HL-60 (cell line): ENCODE measurements around the gene ANKFN1.
A peak's percentile ranks its signal among the peaks of the same experiment; 100 is the strongest.

Experiments
- DNase-seq, 2 experiments: peaks; one replicate each; pipeline ENCODE4 v3.0.0-alpha.2; 2010 to 2020; ENCODE audit warnings: low read depth in 1 of 2, low spot score in 1 of 2
- H3K27ac ChIP-seq: fragments of 250-450 bp; sonication (Bioruptor Pico); replicated peaks from 2 replicates; pipeline ENCODE4 v1.5.1; 2020; ENCODE audit warnings: mild to moderate bottlenecking, moderate library complexity
- H3K27me3 ChIP-seq: fragments of 250-450 bp; sonication (Bioruptor Pico); 2 replicates; pipeline ENCODE4 v1.5.1; 2021; ENCODE audit warnings: mild to moderate bottlenecking, moderate library complexity; ENCODE audit not compliant: insufficient read depth, poor library complexity, severe bottlenecking
- H3K4me3 ChIP-seq: replicated peaks from 2 replicates; pipeline ENCODE4 v1.5.1; 2011; ENCODE audit warnings: mild to moderate bottlenecking, control low read depth, low read length; ENCODE audit not compliant: insufficient read depth
- GABPA ChIP-seq: IDR thresholded peaks from 2 replicates; pipeline ENCODE4 v1.6.1; 2012; ENCODE audit warnings: low read depth
- POLR2AphosphoS5 ChIP-seq: IDR thresholded peaks from 2 replicates; pipeline ENCODE4 v1.6.1; 2012; ENCODE audit warnings: low read depth
- SPI1 ChIP-seq: IDR thresholded peaks from 2 replicates; pipeline ENCODE4 v1.6.1; 2012; ENCODE audit warnings: low read depth, mild to moderate bottlenecking, borderline replicate concordance
- TF ChIP-seq, protein P1 (sequence below): IDR thresholded peaks from 2 replicates; pipeline ENCODE4 v1.6.1; 2012; ENCODE audit warnings: low read depth; ENCODE audit not compliant: insufficient replicate concordance
- TF ChIP-seq, protein P2 (sequence below): IDR thresholded peaks from one replicate; pipeline ENCODE4 v1.5.1; 2011; ENCODE audit warnings: low read length, control low read depth, inconsistent platforms; ENCODE audit not compliant: insufficient read depth

The ANKFN1 gene

DNA sequence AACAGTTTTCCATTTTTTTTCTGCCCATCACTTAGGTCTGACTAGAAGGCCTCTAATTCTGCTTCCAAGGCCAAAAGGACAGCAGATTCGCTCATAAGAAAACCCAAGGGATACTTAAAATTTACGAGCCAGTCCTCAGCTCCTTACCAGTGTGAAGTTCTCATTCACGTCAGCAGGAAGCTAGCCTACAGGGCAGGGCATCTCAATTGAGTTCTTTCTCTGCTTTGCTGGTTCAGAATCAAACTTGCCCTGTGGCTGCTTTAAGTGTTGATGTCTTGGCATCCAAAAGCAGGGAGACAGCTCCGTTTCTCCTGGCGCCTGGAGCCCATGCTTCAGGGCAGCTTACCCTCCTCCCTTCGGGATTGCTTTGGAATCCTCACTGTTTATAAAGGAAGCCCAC, 136.0 kb downstream of the ANKFN1 start:
- DNase-seq: no peak
- Histone ChIP-seq H3K27ac (no peak overlapping the region; the same call in 1 of the 2 replicates), H3K27me3 (no peaks in the 10 kb centered on the region), H3K4me3 (no peak overlapping the region)
- no peak for TF ChIP-seq POLR2AphosphoS5
- TF ChIP-seq, protein P1, sequence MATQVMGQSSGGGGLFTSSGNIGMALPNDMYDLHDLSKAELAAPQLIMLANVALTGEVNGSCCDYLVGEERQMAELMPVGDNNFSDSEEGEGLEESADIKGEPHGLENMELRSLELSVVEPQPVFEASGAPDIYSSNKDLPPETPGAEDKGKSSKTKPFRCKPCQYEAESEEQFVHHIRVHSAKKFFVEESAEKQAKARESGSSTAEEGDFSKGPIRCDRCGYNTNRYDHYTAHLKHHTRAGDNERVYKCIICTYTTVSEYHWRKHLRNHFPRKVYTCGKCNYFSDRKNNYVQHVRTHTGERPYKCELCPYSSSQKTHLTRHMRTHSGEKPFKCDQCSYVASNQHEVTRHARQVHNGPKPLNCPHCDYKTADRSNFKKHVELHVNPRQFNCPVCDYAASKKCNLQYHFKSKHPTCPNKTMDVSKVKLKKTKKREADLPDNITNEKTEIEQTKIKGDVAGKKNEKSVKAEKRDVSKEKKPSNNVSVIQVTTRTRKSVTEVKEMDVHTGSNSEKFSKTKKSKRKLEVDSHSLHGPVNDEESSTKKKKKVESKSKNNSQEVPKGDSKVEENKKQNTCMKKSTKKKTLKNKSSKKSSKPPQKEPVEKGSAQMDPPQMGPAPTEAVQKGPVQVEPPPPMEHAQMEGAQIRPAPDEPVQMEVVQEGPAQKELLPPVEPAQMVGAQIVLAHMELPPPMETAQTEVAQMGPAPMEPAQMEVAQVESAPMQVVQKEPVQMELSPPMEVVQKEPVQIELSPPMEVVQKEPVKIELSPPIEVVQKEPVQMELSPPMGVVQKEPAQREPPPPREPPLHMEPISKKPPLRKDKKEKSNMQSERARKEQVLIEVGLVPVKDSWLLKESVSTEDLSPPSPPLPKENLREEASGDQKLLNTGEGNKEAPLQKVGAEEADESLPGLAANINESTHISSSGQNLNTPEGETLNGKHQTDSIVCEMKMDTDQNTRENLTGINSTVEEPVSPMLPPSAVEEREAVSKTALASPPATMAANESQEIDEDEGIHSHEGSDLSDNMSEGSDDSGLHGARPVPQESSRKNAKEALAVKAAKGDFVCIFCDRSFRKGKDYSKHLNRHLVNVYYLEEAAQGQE: no peak
- no peak for TF ChIP-seq GABPA

DNA sequence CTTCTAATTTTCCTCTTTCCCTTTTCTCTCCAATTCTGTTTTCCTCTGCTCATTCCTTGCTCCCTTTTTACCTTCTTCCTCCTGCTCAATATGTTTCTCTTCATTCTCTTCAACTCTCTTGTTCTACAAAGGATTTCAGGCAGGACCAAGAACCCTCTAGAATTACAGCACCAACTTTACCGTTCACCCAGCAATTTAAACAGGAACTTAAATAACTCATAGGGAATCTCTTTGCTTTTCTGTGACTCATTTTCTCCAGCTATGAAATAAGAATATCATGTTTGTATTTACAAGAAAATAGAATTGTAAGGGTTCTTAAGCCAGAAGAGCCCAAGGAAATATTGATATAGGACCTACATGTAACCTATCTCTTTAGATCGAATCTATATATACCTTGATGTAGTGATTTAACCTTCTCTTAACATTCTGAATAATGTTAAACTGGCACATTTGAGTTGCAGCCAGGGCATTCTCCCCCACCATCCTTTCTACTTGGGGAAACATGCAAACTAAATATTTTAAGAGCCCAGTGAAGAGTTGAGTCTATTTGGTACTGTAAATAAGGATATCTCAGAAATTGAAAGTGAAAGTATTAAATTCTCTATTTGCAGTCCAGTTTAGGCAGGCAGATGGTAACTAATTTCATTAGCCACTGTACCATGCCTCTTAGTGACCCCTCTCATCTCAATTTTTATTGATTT, 137.0 kb downstream of the ANKFN1 start:
- 0 out of 2 replicates have a peak overlapping the region, but pooled peaks have one; percentile 5 for H3K4me3 ChIP-seq
- peak overlapping the region; percentile 60 for H3K27ac ChIP-seq
- TF ChIP-seq, protein P1: no peak
- no peak for TF ChIP-seq GABPA
- TF ChIP-seq SPI1: no peak
- TF ChIP-seq, protein P2, sequence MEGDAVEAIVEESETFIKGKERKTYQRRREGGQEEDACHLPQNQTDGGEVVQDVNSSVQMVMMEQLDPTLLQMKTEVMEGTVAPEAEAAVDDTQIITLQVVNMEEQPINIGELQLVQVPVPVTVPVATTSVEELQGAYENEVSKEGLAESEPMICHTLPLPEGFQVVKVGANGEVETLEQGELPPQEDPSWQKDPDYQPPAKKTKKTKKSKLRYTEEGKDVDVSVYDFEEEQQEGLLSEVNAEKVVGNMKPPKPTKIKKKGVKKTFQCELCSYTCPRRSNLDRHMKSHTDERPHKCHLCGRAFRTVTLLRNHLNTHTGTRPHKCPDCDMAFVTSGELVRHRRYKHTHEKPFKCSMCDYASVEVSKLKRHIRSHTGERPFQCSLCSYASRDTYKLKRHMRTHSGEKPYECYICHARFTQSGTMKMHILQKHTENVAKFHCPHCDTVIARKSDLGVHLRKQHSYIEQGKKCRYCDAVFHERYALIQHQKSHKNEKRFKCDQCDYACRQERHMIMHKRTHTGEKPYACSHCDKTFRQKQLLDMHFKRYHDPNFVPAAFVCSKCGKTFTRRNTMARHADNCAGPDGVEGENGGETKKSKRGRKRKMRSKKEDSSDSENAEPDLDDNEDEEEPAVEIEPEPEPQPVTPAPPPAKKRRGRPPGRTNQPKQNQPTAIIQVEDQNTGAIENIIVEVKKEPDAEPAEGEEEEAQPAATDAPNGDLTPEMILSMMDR: no peak
- TF ChIP-seq POLR2AphosphoS5: no peak
- no peak for DNase-seq
- H3K27me3 ChIP-seq: no peaks in the 10 kb centered on the region

DNA sequence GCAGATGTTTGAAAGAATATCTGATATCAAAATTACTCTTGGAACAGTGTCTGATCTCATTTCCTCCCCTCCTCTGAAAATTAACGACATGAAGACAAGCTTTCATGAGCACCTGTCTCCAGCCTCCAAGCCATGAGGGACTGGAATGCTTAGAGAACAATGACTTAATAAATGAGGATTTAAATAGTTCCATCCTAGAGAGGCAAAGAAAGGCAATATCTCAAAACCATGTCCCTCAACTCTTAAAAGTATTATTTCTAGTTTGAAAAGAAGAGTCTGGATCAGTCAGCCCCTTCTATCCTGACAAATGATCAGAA, 137.5 kb downstream of the ANKFN1 start:
- TF ChIP-seq SPI1 (no peak), POLR2AphosphoS5 (no peak), GABPA (no peak)
- TF ChIP-seq, protein P1: no peak
- TF ChIP-seq, protein P2: no peak
- Histone ChIP-seq H3K27ac (peak overlapping the region; percentile 60), H3K4me3 (no peak overlapping the region), H3K27me3 (no peaks in the 10 kb centered on the region)
- no peak for DNase-seq
